Activated T-cell treated with anti-CD3 and anti-CD28 coated beads, Interleukin-2, amount 50 U/mL, for 4 hours (primary cell): Measurements from ENCODE around the gene BRWD1. TPM values are rescaled to one million over a fixed set of nuclear protein-coding genes. Genes with fewer than 3 reads are reported as not detected.

ENCODE experiments used
- ATAC-seq, 2 donors: fragments of 200-7000 bp; cut with Tn5 transposase; one replicate each; pipeline ENCODE4 v1.10.0; 2021
- DNase-seq: peaks from one replicate; pipeline ENCODE4 v3.0.0-alpha.2; 2020
- H3K27me3 Mint-ChIP-seq: one replicate; pipeline ENCODE4 v1.8.0; 2021; ENCODE audit warnings: low read depth, mixed read lengths
- H3K36me3 Mint-ChIP-seq: one replicate; pipeline ENCODE4 v1.8.0; 2022; ENCODE audit warnings: mixed read lengths; ENCODE audit not compliant: insufficient read depth
- H3K4me1 Mint-ChIP-seq: one replicate; pipeline ENCODE4 v1.8.0; 2021; ENCODE audit warnings: low read depth, mixed read lengths
- H3K4me3 Mint-ChIP-seq: one replicate; pipeline ENCODE4 v1.8.0; 2021; ENCODE audit warnings: mild to moderate bottlenecking, moderate library complexity, mixed read lengths
- H3K9me3 Mint-ChIP-seq: one replicate; pipeline ENCODE4 v1.8.0; 2021; ENCODE audit warnings: mixed read lengths
- total RNA-seq, 3 donors: library from RNA; stranded (reverse); gene quantifications; one replicate each; pipeline ENCODE4 v1.2.1, GENCODE V29; 2021

The BRWD1 gene
- total RNA-seq, 3 donors from 2014 or later: 17.3 to 24.7 (median 22.9) TPM

DNA sequence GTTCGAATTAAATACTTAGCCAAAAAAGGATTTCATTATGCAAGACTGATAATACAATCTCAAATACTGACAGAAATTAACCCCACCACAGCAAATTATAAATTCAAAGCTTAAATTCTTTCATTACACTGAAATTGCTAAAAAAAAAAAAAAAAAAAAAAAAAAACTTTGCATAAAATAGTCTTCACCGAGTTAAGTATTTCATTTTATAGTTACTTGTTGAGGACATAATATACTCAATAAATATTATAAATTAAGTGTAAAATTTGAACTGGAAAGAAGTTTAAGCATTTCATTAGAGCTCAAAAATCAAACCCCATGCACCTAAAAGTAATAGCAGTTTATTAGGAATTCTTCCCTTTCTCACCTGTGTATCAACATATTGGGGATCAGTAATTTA lies 128.3 kb downstream of the BRWD1 start:
- Mint-ChIP-seq H3K27me3 (no peaks in the 10 kb centered on the region), H3K36me3 (peaks cover 6% of the 10 kb centered on the region), H3K9me3 (no peaks in the 10 kb centered on the region), H3K4me3 (no peak overlapping the region), H3K4me1 (peaks cover 62% of the 10 kb centered on the region)
- DNase-seq: no peak
- no peak for ATAC-seq

DNA sequence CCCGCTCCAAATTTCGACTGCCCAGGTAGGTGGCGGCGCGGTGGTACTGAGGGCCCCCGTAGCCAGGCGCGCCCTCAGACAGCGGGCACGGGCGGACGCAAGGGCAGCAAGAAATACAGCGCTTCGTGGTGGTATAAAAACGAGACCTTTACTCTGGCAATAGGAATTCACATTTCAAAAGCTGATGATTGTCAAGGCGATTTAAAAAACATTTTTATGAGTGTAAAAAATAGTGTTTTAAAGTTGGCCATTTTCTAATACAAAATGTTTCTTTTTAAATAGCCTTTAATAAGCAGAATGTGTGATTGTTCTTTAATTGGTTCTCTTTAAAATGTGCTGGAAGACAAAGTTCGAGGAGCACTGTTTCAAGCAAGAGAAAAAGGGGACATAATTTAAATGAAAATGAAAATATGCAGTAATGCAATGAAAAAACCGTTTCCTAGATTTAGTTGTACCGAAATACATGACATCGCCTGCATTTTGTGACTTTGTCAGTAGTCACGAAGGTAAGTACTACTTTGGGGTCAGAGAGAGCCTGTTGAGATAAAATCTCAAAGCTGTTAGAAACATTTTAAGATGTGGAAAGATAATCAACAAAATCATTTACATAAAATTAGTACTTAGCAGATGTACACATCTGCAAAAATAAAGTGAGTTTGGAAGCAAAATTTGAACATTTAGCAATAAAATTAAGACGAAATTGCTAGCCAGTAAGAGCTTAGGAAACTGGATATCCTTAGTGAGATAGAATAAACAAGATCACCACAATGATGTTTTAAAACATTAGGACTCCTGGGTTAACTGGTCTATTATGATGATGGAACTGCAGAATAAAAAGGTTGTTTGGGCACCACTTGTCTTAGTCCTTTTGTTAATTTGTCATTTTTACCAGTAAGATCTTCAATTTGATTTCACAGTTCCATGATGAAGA lies 129.1 kb downstream of the BRWD1 start:
- H3K4me3 Mint-ChIP-seq: peak overlapping the region; percentile 99

DNA sequence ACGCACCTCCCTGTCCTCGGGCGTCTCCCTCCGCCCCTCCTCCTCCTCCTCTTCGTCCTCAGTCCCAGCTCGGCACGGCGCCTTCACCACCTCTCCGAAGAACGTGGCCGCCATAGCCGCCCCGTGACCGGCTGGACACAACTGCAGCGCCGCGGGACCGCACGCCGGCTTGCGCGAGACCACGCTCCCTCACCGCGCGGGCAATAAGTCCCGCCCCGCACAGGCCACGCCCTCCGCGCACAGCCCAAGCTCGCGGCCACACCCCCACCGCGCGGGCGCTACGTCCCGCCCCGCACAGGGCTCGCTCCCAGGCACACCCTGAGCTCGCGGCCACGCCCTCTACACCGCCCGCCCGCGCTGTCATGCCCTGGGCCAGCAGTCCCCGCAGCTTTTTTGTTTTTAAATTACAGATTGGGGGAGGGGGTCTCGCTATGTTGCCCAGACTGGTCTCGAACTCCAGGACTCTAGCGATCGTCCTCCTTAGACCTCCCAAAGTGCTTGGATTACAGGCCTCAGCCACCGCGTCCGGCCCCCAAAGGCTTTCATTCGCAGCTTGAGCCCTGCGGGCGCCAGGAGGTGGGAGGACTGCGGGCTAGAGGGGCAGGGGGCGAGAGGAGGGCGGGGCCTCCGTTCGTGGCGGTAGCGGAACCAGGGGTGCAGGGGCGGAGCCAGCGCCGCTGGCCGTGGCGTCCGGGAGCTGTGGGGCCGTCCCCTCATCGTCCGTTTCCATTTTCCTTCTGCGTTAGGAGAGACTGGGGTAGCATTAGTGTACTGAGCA lies 130.0 kb downstream of the BRWD1 start, which contains the start of gene PSMG1:
PSMG1 (minus strand) TSS at position 180 of the 778 bp plus-strand sequence; CDS start at position 114, 66 bp downstream.
- DNase-seq (peak; percentile 94), ATAC-seq (peak; percentile 95)
- Mint-ChIP-seq H3K4me1 (peaks cover 56% of the 10 kb centered on the region), H3K36me3 (peaks cover 10% of the 10 kb centered on the region), H3K4me3 (peak within 1 kb of the TSS; percentile 99), H3K9me3 (no peaks in the 10 kb centered on the region), H3K27me3 (no peaks in the 10 kb centered on the region)

More for the DNA sequence above, 129.1 kb downstream of the BRWD1 start:
- no peaks in the 10 kb centered on the region for H3K9me3 Mint-ChIP-seq
- H3K36me3 Mint-ChIP-seq: peaks cover 10% of the 10 kb centered on the region
- ATAC-seq: no peak
- no peaks in the 10 kb centered on the region for H3K27me3 Mint-ChIP-seq
- DNase-seq: no peak
- H3K4me1 Mint-ChIP-seq: peaks cover 59% of the 10 kb centered on the region

DNA sequence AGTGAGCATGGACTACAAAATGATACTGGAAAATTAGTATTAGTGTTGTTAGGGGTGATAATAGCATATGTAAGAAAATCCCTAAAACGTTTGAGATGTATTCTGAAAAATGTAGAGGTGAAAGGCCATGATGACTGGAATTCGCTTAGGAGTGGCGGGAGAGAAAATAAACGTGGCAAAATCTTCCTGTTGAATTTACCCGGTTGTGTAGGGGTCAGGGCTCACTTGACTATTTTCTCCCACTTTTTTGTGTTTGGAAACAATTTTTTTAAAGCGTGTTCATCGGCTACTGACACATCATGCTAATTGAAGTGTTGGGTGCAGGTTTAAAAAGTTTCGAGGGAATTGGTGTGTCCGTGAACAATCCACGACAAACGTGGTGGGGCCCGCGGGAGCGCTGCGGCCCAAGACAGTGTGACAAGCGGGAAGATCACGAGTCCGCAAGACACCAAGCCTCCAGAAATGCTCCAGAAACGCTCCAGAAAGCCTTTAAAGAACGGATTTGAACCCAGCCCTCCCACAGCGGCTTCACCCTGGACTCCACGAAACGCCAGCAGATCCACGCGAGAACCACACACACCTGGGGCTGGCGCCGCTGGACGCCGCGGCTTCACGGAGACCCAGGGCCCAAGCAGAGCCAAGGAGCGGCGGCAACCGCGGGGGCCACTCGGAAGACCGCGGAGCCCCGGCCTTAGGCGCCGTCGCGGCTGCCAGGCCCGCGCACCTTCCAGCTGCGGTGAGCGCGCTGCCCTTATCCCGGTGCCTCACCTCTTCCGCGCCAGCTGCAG lies 130.8 kb downstream of the BRWD1 start:
- peak; percentile 58 to 62 for ATAC-seq
- Mint-ChIP-seq H3K36me3 (peaks cover 13% of the 10 kb centered on the region), H3K4me1 (peaks cover 48% of the 10 kb centered on the region), H3K4me3 (peak overlapping the region; percentile 99), H3K27me3 (no peaks in the 10 kb centered on the region), H3K9me3 (no peaks in the 10 kb centered on the region)
- DNase-seq: peak; percentile 6

DNA sequence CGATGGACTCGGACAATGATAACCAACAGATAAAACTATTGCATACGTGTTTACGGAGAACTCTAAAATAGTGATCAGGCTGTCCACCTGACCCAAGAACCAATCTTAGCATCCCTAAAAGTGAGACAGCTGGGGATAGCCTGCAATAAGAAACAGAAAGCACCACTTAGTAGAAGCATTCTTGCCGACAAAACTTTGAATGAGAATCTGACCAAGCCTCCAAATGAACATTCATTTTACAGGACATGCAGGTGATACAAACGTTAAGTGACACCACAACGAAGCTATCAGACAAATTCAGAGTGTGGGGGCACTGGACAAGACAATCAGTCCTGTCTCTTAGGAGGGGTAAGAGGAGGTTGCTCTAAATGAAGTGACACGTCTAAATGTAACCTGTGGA lies 131.4 kb downstream of the BRWD1 start:
- DNase-seq: no peak
- H3K9me3 Mint-ChIP-seq: no peaks in the 10 kb centered on the region
- peak overlapping the region; percentile 99 for H3K4me3 Mint-ChIP-seq
- H3K36me3 Mint-ChIP-seq: peaks cover 13% of the 10 kb centered on the region
- no peaks in the 10 kb centered on the region for H3K27me3 Mint-ChIP-seq
- no peak for ATAC-seq
- H3K4me1 Mint-ChIP-seq: peaks cover 43% of the 10 kb centered on the region

DNA sequence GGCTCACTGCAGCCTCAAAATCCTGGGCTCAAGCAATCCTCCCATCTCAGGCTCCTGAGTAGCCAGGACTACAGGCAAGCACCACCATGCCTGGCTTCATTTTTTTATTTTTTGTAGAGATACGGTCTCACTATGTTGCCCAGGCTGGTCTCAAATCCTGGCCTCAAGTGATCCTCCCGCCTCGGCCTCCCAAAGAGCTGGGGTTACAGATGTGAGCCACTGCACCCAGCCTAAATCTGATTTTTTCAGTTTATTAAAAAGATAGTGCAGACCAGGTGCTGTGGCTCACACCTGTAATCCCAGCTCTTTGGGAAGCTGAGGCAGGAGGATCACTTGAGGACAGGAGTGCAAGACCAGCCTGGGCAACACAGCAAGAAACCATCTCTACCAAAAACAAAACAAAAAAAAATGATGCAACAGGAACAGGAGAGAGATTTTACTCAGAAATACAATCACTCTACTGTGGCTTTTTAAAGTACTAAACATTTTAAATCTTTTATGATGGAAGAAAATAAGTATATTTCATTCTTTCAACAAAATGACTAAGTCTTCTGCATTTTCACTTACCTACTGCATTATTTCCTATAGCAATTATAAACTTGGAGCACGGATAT lies 132.1 kb downstream of the BRWD1 start:
- ATAC-seq (no peak), DNase-seq (no peak)
- H3K4me1 Mint-ChIP-seq: peaks cover 38% of the 10 kb centered on the region
- no peaks in the 10 kb centered on the region for H3K9me3 Mint-ChIP-seq
- peak overlapping the region; percentile 99 for H3K4me3 Mint-ChIP-seq
- H3K36me3 Mint-ChIP-seq: peaks cover 16% of the 10 kb centered on the region
- no peaks in the 10 kb centered on the region for H3K27me3 Mint-ChIP-seq

DNA sequence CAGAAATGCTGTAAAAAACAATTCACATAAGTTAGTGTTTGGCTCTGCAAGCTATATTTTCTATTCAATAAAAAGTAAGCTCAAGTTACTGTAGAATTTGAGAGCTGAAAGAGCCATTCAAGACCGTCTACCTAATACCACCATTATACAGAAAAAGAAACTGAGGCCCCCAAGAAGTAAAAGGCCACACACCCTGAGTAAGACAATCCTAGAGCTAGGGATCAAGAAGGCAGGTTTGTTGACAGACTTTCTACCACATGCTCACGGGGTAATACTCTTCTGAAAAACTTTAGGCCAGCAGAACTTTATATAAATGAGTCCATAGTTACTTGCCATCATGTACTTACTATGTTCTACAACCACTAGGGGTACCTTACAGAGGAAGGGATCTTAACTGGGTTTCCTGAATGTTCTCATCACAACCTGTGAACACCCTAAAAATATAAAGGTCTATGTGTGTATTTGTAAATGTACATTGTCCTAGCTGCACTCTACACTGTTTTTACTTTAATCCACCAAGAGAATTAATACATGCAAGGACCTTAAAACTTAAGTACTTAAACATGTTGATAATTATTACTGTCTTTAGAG lies 132.9 kb downstream of the BRWD1 start:
- H3K9me3 Mint-ChIP-seq: no peaks in the 10 kb centered on the region
- H3K4me1 Mint-ChIP-seq: peaks cover 39% of the 10 kb centered on the region
- no peaks in the 10 kb centered on the region for H3K27me3 Mint-ChIP-seq
- peak overlapping the region; percentile 2 for H3K4me3 Mint-ChIP-seq
- no peak for ATAC-seq
- DNase-seq: no peak
- peaks cover 23% of the 10 kb centered on the region for H3K36me3 Mint-ChIP-seq

DNA sequence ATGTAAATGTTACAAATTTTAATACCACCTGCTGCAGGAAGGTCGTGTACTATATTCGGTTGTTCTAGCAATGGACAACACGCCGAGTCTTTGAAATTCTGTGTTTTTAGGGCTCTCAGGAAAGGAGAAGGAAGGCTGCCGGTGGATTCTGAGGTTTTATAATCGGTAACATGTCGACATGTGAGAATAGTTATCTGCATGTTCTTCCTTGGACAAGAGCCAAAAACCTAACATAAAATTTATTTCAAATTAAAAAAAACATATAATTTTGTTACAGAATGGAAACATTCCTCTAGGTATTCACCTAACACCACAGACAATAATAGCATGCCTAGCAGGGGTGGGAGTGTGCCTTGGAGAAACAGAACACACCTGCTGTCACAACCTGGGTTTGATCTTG lies 135.0 kb downstream of the BRWD1 start:
- H3K4me3 Mint-ChIP-seq: no peak overlapping the region
- H3K4me1 Mint-ChIP-seq: peaks cover 28% of the 10 kb centered on the region
- no peaks in the 10 kb centered on the region for H3K27me3 Mint-ChIP-seq
- H3K9me3 Mint-ChIP-seq: no peaks in the 10 kb centered on the region
- H3K36me3 Mint-ChIP-seq: peaks cover 34% of the 10 kb centered on the region
- ATAC-seq (no peak), DNase-seq (no peak)

DNA sequence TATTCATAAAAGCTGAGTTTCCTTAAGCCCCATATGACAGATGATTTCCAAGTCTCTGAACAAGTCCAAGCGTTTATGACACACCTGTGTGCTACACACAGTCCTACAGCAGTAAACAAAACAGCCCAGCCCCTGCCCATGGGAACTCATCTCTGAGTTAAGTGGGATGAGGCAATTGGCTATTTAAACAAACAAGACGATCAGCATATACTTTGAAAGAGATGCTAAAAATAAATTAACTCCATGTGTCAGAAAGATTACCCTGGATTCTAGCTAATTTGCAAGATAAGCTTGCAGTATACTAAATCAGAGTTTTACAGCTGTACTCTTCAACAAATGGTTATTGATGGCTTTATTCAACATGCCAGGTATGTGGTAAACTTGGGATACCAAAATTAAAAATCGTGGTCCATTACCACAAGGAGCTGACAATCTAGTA lies 137.1 kb downstream of the BRWD1 start:
- H3K36me3 Mint-ChIP-seq: peaks cover 42% of the 10 kb centered on the region
- ATAC-seq (no peak), DNase-seq (no peak)
- H3K27me3 Mint-ChIP-seq: no peaks in the 10 kb centered on the region
- H3K4me1 Mint-ChIP-seq: peaks cover 15% of the 10 kb centered on the region
- H3K4me3 Mint-ChIP-seq: no peak overlapping the region
- H3K9me3 Mint-ChIP-seq: no peaks in the 10 kb centered on the region

DNA sequence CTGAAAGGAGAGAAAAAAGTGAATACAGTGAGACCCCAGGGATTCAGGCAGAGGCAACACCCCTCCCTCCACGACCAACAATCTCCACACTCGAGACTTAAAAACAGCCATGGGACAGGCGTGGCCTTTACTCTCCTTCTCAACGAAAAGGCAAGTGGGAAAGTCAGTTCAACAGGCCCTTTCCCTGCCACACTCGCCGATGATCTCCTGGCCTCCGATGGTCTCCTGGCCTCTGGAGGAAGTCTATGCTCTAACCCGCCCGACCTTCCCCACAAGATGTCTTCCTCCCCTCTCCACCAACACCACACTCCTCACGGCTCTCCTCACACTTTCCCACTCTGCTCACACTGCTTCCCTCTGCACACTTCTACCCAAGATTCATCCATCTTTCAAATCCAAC lies 137.8 kb downstream of the BRWD1 start:
- ATAC-seq (no peak), DNase-seq (no peak)
- Mint-ChIP-seq H3K27me3 (no peaks in the 10 kb centered on the region), H3K4me1 (peaks cover 13% of the 10 kb centered on the region), H3K9me3 (no peaks in the 10 kb centered on the region), H3K4me3 (no peak overlapping the region), H3K36me3 (peaks cover 41% of the 10 kb centered on the region)

DNA sequence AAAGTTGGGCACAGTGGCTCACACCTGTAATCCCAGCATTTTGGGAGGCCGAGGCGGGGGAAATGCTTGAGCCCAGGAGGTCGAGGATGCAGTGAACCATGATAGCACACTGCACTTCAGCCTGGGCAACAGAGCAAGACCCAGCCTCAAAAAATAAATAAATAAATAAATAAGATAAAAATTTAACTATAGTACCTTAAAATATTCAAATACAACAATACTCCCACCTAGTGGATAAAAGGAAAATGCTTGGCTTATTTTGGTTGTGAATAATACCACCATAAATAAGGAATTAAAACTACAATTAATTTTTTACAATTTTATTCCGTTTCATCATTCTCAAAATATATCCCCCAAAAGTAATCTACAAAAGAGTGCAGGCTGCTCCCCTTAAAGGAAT lies 138.3 kb downstream of the BRWD1 start:
- Mint-ChIP-seq H3K4me3 (no peak overlapping the region), H3K9me3 (no peaks in the 10 kb centered on the region), H3K27me3 (no peaks in the 10 kb centered on the region), H3K4me1 (peaks cover 8% of the 10 kb centered on the region), H3K36me3 (peaks cover 39% of the 10 kb centered on the region)
- ATAC-seq: no peak
- DNase-seq: no peak

DNA sequence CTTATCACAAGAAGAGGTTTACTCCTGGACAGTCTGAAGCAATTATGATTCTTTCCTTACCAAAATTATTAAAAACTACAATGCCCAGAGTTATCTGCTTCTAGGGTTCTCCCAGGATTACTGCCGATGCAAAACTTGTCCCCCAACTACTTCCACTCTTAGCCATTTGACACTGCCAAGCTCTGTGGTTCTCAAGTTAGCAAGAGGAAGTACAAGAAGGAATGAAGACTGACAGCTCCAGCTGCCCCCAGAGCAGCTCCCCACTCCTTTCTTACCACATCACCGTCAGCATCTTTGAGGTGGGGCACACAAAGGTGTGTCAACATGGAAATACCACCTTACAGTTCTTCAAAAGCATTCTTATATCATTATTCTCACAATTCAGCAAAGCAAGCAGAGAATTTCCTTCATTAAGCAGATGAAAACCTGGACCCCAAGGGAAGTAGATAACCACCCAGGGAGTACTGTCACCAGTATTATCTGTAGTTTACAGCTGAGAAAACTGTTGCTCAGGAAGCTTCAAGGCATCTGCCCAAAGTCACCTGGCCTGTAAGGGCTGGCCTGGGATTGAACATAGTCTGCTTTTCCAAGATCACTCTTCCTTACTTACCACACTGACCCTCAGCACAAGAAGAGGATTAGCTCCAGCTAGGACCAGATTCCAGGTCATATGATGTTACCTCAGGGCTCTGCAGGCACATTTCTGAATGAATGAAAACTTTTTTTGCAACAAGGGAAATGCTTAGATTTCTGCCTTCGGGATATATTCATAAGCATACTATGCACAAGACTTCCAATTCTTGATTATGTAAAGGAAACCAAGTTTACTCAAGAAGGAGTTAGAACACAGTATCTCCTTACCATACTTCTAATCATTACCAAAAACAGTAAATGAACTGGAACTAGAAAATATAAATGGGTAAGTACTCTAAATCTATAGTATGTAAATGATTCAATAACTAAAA lies 139.4 kb downstream of the BRWD1 start:
- H3K36me3 Mint-ChIP-seq: peaks cover 39% of the 10 kb centered on the region
- H3K4me3 Mint-ChIP-seq: no peak overlapping the region
- H3K9me3 Mint-ChIP-seq: no peaks in the 10 kb centered on the region
- no peak for ATAC-seq
- no peaks in the 10 kb centered on the region for H3K27me3 Mint-ChIP-seq
- no peak for DNase-seq
- H3K4me1 Mint-ChIP-seq: peaks cover 4% of the 10 kb centered on the region
